GM18909 (cell line): ENCODE measurements around the gene KIZ.
"Not testable (repeated sequence)": the region's sequence is repeated elsewhere in the genome, so short reads cannot be mapped to it uniquely, and the experiment has no call there.

Source experiments
- ATAC-seq: cut with Tn5 transposase; IDR thresholded peaks from one replicate; pipeline ENCODE4 v1.9.1; 2021; ENCODE audit warnings: mild to moderate bottlenecking; ENCODE audit not compliant: unreplicated experiment, poor library complexity

The KIZ gene

DNA sequence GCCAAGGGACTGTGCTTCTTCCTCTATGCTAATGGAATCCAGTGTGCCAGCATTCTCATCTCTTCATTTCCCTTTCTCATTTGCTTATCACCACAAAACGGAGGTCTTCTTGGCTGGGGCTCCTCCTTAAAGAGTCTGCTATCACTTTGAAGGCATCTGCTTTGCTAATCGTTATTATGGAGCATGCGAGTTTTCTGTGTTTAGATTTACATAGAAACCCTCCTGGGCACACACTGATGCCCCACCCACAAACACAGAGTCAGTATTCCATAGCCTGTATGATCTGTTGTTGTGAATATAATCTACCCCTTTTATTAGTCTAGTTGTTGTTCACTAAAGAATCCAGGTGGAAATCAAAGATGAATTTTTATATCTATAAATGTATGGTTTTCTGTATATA, 93.8 kb downstream of the KIZ start:
- no peak for ATAC-seq

DNA sequence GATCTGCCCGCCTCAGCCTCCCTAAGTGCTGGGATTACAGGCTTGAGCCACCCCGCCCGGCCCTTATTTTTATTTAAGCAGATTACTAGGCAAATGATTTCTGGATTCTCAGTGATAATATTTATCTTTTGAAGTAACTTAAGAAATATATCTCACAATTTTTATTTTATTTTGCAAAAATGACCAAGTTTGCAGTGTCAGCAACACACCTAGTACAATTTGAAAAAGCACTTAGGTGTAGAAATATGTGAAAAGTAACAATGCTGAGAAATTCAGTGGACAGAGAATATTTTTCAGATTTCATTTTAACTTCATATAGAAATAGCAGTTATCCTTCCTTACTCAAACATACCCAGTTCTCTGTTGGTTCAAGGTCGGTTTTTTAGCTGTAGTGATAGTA, 98.3 kb downstream of the KIZ start:
- ATAC-seq: no peak

DNA sequence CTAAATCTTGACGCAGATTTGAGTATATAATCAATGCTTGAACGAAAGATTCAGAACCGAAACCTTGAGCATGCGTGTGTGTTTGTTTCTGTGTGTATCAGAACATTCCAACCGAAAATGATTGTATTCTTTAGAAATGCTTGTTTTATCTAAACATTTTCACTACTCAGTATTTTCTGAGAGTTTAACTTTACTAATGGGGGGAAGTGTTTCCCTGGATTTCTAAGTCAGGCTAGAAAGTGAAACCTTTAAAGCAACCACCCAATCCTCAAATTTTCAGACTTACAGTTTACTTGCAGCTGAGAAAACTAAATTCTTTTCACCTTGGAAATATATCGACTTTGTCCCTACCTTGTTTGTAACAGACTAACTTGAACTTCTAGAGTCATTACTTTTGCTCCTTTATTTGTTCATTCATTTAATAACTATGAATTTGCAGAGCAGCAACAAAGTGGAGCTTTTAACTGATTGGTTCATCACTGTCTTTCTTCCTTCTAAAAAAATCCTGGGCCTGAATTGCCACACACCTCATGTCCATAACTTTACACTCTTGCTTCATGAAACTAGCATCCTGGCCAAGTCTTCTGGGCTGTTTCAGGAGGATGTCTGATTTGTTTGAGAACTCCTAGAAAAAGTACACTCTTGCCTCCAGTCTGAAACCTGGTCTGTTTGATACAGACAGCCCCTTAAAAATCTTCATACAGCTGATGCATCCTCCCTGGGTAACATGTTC, 99.5 kb downstream of the KIZ start:
- no peak for ATAC-seq

DNA sequence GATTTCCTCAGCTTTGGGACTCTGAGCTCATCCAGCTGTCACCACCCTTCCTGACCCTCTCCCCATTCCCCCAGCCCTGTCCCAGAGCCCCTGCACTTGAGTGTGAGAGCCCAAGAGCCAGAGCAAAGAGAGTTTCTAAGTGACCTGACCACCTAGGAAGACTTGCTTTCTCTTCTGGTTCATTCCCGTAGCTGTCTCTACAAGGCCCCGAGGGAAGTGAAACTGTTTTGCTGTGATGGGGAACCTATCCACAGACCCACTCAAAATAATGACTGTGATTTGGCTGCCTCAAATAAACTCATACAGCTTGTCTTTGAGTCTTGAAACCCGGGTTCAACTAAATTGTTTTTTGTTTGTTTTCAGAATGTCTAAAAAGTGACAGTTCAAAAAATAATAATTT, 102.6 kb downstream of the KIZ start:
- ATAC-seq: peak; percentile 84

DNA sequence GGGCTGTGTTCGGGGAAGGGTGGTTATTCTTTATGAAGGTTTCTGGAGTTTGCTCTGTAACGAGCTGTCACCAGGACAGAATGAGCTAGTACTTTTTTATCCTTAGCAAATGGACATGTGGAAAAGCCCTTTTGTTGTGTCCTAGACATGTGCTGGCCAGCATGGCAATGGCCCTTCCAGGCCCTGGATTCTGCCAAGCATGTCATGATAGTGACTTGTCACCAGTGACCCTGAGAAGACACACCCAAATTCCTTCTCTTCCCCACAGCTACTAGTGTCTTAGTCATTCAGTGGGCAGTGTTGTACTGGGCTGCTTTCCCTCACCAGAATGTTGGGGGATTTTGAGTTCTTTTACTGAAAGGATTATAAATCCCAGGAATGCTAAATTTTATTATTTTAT, 103.3 kb downstream of the KIZ start:
- ATAC-seq: no peak

DNA sequence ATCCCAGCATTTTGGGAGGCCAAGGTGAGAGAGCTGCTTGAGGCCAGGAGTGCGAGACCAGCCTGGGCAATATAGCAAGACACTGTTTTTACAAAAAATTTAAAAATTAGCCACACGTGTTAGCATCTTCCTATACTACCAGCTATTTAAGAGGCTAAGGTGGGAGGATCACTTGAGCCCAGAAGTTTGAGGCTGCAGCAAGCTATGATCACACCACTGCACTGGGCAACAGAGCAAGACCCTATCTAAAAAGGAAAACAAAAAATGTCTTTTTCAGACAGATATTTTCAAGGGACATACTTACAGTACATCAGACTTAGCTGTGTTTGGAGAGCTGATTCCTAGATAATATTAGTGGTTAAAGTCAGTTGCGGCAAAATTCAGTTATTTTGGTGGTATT, 104.3 kb downstream of the KIZ start:
- ATAC-seq: no peak

DNA sequence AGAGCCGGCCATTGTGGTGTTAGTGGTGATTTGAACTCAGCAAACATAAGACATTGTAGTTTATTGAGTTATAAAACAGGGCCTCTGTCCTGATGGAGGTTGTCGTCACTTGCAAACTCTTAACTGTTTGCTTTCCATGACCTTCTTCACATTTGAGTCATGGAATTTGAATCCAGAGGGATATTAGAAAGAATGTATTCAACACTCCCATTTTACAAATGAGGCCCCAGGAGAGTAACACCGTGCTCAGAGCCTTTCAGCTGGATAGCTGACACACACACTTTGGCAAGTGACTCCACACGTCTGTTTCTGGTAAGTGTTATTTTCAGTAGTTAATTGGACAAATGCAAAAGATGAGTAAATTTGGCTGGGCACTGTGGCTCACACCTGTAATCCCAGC, 104.8 kb downstream of the KIZ start:
- ATAC-seq: no peak

DNA sequence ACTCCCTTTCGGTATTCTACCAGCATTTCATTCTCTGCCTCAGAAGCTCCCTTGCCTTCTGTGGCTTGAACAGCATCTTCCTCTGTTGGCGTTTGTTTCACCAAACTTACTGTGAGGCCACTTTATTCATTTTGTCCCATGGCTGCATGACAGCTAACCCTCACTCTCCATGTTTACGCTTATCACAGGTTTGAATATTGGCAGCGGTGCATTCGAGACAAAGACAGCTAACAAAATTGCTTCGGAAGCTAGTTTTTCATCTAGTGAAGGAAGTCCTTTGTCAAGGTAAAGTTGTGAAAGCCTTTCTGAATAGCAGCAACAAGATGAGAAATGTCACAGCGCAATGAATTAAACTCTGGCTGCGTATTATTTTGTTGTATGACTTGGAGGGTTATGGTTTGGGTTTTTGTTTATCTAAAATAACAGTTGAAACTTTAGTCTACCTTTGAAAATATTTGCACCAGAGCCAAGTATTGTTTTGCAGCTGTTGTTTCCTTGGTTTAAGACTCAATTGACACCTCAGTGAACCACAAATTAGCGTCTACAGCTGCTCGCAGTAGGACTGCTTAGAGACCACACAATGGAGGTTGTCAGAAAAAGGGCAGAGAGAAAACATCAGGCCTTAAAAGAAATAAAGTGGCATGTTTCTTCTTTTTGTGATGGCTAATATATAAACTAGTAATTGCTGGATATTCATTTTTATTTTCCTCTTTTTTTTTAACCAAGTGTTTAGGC, 106.8 kb downstream of the KIZ start:
- ATAC-seq: no peak

DNA sequence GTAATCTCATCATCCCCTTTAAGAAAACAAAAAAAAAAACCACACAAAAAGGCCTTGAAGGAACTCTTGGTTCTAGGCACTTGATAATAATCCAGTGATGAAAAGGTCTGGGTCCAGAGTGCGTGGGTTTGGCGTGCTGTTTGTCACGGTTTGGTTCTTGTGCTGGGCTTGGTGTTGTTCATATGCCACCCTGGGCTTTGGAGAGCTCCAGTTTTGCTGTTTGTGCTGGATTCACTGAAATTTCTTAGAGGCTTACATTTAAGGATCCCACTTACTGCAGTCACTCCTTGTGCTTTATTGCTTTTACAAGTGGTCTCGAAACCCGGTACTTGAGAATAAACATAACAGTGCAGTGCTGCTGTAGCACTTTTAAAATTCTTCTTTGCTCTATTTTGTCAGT, 108.4 kb downstream of the KIZ start:
- ATAC-seq: no peak

DNA sequence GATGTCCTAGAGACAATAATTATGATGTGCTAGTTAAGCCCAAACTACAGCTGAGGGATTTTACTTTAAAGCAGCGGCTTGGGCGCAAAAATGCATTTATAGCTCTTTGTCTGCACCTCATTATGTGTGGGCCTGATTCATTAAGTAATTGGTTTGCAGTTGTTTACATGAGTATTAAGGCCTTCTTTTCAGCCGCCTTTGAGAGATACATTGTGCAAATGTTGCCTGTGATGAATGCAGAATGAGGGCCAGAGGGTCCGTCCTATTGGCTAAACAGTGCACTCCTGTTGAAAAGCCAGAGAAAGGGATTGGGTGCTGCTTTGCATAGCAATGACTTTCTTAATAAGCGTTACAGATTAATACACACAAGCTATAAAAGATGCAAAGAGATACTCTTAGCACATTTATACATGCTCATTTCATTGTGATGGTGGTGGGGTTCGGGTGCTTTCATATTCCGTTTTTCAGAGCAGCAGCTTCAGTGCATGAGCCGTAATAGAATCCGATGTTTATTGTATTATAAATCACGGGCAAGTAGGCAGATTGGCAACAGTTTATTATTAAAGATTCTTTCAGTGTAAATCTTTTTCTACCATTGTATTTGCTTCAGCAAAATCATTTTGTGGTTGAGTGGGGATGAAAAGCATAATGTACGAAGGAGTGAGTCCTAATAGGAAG, 109.1 kb downstream of the KIZ start:
- ATAC-seq: no peak

DNA sequence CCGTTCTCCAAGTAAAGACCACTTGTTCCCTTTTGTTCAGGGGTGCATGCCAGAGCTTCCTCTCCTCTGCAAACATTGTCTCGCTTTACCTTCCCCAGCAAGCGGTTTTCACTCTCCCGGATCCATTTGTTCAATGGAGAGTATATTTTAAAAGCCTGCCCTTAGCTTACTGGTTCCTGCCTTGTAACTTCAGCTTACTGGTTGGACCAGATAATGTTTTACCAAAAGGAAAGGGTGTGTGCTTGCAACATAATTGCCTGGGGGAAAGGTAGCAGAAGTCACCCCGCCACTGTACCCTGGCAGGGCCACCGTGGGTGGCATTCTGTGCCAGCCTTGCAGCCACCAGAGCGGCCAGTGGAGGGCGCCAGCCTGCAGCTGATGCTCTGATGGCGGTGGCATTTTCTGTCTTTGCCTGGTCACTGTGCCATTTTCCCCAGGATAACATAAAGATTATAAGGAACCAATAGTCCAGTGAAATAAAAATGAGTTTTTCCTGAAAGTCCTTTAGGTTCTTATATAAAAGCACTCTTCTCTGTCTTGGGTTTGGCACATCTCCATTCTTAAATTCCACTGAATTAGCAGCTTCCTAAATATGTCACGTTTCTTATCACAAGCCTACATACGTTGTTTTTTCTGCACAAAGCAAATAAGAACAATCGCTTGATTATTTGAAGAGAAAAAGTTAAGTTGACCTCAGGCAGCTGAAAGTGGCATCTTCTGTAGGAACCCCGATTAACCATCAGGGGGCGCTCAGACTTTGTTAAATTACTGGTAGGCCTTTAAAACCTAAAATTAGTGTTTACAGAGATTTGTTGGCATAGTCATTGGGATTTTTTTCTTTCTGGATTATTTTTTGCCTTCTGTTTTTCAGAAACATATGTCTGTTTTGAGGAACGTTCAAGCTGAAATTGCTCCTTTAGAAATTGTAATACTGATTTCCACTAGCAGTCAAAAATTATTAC, 109.9 kb downstream of the KIZ start:
- ATAC-seq: peak; percentile 60

DNA sequence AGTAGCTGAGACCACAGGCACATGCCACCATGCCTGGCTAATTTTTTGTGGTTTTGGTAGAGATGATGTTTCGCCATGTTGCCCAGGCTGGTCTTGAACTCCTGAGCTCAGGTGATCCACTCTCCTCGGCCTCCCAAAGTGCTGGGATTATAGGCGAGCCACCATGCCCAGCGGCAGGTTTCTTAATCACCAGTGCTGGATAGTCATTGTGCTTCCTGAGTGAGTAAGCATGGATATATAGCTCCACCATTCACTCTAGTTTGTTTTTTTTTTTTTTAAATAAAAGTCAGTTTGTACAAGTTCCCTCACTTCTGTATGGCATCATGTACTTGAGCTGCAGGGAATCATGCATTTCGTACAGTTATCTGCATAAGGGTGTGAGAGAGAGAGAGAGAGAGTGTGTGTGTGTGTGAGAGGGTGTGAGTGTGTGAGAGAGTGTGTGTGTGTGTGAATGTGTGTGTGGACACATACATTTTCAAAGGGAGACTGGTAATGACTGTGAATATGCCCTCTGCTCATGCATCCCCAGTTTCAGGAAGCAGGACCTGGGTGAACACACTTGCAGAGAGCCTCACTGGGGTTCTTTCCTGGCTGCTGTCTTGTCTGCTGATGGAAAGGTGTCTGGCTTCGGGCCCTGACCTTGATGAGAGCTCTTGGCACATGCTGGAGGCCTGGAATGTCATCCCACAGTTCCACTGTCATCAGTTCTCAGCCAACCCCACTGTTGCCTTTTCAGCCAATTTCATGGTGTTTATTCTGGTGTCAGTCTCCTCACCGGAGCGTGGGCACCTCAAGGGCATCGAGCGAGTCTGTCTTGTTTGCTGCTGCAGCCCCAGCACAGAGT, 112.3 kb downstream of the KIZ start:
- ATAC-seq: no peak

DNA sequence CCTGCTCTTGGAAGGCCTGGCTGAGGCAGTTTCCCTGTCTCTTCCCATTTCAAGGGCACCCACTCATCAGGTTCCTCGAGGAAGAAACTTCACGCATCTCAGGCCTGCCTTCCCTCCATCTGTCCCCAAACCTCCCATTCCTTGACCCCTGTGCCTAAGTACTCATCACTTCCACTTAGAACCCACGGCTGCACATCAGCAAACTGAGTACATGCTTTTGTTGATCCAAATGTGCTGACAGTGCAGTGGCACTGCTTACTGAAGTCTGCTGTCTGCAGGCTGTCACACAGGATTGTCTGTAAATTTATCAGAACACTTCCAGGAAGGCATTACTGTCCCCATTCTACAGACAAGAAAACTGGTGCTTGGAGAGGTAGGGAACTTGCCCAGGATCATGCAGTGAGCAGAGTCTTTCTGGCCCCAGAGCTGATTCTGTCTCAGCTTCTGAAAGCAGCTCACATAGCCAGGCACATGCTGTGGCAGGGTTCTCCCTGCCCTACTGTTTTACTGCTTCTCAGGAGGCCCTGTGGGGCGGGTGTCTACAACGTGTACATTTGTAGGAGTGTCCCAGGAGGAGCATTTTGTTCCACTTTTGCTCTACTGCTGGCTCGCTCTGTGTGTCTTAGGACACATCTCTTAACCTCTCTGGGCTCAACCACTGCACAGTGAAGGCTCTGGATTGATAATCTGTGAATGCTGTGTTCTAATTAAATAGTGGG, 113.1 kb downstream of the KIZ start:
- no peak for ATAC-seq

DNA sequence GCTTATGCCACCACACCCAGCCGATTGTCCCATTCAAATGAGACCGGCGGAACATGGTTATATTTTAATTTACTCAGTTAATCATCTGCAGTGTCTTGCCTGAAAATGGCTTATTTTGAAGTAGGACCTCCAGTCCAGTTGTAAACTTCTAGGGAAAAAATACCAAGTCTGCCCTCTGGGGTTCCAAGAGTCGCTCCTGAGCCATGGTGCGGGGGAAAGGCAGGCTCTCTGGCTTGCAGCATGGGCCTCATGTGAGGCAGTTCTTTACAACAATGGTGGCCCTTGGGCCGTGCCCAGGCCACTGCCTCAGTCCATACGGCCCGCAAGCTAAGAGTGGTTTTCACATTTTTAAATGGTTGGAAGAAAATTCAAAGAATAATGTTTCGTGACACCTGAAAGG, 114.5 kb downstream of the KIZ start:
- no peak for ATAC-seq

DNA sequence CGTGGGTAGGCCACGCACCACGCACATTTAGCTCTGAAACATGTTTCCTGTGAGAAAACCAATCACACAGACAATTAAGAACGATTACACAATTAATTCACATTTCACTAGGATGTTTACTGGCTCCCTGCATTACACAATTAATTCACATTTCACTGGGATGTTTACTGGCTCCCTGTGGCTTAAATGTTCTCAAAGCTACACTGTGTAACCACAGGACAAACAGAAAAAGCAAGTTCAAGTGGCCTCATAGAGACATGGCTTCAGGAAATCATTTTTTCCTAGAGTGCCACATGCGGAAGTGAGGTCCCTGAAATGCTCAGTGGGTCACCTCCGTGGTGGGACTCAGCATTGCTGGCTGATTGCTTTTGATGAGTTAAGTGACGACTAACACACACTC, 115.5 kb downstream of the KIZ start:
- no peak for ATAC-seq

DNA sequence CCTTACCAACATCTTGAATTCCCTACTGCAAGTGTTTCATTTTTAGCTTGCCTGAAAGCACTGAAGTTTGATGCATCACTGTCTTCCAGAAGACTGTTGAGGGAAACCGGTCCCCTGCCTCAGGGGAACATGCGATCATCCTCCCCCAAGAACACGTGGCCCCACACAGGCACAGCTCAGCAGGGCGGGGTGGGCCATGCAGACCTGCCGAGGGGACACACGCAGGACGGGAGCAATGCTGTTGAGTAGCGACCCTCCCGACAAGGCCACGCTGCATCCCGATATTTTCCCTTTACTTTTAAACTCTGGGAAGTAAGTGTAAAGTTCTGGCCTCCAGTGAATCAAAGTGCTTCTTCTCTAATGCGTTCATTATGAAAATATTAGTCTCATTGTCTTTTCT, 117.9 kb downstream of the KIZ start:
- ATAC-seq: no peak

DNA sequence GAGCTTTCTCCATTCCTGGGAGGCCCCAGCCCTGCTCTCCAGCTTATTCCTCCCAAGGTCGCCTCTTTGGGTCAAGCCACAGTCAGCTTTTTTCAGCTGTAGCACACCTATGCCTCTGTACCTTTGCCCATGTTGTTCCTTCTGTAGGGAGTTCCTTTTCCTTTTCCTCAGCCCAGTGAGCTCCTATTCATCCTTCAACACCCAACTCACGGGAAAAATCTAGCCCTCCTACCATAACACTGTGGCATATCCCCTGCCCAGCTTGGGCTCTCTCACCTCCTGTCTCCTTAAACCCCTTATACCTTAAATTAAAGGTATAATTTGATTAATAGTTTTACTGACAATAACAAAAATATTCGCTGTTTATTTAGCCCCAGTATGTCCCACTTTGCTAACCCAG, 118.9 kb downstream of the KIZ start:
- ATAC-seq: no peak

DNA sequence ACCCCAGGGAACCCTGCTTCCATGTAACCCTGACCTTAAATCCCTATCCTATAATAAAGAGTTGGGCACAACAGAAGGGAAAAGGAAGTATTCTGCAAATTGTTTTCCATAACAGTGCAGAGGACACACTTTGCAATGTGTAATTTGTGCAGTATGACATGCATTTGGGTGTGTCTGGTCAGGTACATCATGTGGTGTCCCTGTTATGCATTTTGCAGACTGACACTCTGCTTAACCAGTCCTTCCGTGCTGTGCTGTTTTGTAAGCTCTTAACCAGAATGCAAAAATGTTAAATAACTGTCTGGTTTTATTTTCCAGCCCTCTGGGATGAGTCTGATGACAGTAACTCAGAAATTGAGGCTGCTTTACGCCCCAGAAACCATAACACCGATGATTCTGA, 120.3 kb downstream of the KIZ start:
- ATAC-seq: no peak

DNA sequence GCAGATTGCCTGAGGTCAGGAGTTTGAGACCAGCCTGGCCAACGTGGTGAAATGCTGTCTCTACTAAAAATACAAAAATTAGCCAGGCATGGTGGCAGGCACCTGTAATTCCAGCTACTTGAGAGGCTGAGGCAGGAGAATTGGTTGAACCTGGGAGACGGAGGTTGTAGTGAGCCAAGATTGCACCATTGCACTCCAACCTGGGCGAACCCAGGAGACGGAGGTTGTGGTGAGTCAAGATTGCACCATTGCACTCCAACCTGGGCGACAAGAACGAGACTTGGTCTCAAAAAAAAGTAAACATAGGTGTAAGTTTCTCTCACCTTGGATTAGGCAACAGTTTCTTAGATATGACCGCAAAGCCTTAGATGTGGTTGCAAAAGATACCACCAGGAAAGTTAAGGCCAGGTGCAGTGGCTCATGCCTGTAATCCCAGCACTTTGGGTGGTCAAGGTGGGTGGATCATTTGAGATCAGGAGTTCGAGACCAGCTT, 121.8 kb downstream of the KIZ start:
- ATAC-seq: not testable (repeated sequence)
